Fibroblast of skin of left biceps (primary cell): ENCODE results near the gene MRPL18.
"Not testable (repeated sequence)": the region's sequence is repeated elsewhere in the genome, so short reads cannot be mapped to it uniquely, and the experiment has no call there.

Source experiments
- DNase-seq, 2 experiments: peaks; one replicate each; pipeline ENCODE4 v3.0.0-alpha.2; 2013; ENCODE audit warnings: low read depth in 2 of 2

Gene MRPL18

GRCh38 chr6:159816775-159817174 lies 26.5 kb downstream of the MRPL18 start:
- DNase-seq = not testable (repeated sequence)

GRCh38 chr6:159817951-159818739 lies 27.9 kb downstream of the MRPL18 start:
- DNase-seq = no peak

GRCh38 chr6:159819098-159819497 lies 28.8 kb downstream of the MRPL18 start:
- no peak for DNase-seq

GRCh38 chr6:159819932-159820640 lies 29.8 kb downstream of the MRPL18 start:
- DNase-seq = no peak

GRCh38 chr6:159821122-159821521 lies 30.9 kb downstream of the MRPL18 start:
- no peak for DNase-seq

GRCh38 chr6:159821726-159822125 lies 31.5 kb downstream of the MRPL18 start:
- DNase-seq = no peak

- DNase-seq = no peak
These were observed 33.7 kb downstream of the MRPL18 start for GRCh38 chr6:159823953-159824352.

- not testable (repeated sequence) for DNase-seq
These were observed 34.4 kb downstream of the MRPL18 start for GRCh38 chr6:159824690-159825089.

GRCh38 chr6:159826004-159826403 lies 35.7 kb downstream of the MRPL18 start:
- DNase-seq = no peak

- DNase-seq = no peak
These were observed 36.8 kb downstream of the MRPL18 start for GRCh38 chr6:159826968-159827647.

- peak in 1 of 2 experiments; percentile 9 for DNase-seq
These were observed 37.8 kb downstream of the MRPL18 start for GRCh38 chr6:159828074-159828473.

GRCh38 chr6:159829526-159829925 lies 39.3 kb downstream of the MRPL18 start:
- DNase-seq = no peak

- no peak for DNase-seq
These were observed 40.5 kb downstream of the MRPL18 start for GRCh38 chr6:159830501-159831372.

GRCh38 chr6:159831373-159831679 lies 41.1 kb downstream of the MRPL18 start:
- no peak for DNase-seq

GRCh38 chr6:159832946-159833345 lies 42.7 kb downstream of the MRPL18 start:
- no peak for DNase-seq

- DNase-seq = no peak
These were observed 43.3 kb downstream of the MRPL18 start for GRCh38 chr6:159833556-159833955.

- DNase-seq = no peak
These were observed 43.8 kb downstream of the MRPL18 start for GRCh38 chr6:159833997-159834603.

- DNase-seq = no peak
These were observed 46.6 kb downstream of the MRPL18 start for GRCh38 chr6:159836718-159837490.

- no peak for DNase-seq
These were observed 47.2 kb downstream of the MRPL18 start for GRCh38 chr6:159837511-159837910.

GRCh38 chr6:159838020-159838744 lies 47.9 kb downstream of the MRPL18 start:
- no peak for DNase-seq
